B cell (primary cell): Measurements from ENCODE around the gene WFDC5. TPM values are rescaled to one million over a fixed set of nuclear protein-coding genes. Genes with fewer than 3 reads are reported as not detected.

Source experiments
- ATAC-seq: fragments of 200-7000 bp; cut with Tn5 transposase; one replicate; pipeline ENCODE4 v1.10.0; 2021; ENCODE audit warnings: low read depth, mild to moderate bottlenecking, moderate number of reproducible peaks, moderate library complexity
- CTCF ChIA-PET: fragments of 350-600 bp; sonication (Branson Sonifier 250); formaldehyde crosslinking; loops from one replicate; lab custom pipeline; 2021; ENCODE audit warnings: antibody characterized with exemption, inconsistent platforms; lab: Charles Lee
- POLR2A ChIA-PET: fragments of 350-600 bp; sonication (Branson Sonifier 250); formaldehyde crosslinking; loops from one replicate; lab custom pipeline; 2021; ENCODE audit warnings: antibody characterized with exemption; lab: Charles Lee
- DNase-seq: peaks from one replicate; pipeline ENCODE4 v3.0.0; 2013
- H2AFZ ChIP-seq: 2 replicates; pipeline ENCODE4 v1.6.1; 2012; ENCODE audit warnings: mild to moderate bottlenecking, low read depth, low read length; ENCODE audit not compliant: insufficient read depth, poor library complexity, severe bottlenecking
- H3K27ac ChIP-seq, 2 donors: 1 replicate in 1 of 2; 2 replicates in 1 of 2; pipeline ENCODE4 v1.5.1; 2012 to 2013; ENCODE audit warnings: low read length in 2 of 2, mild to moderate bottlenecking in 2 of 2, moderate library complexity in 1 of 2
- H3K27me3 ChIP-seq, 4 experiments: fragments of 200-600 bp in 1 of 4; sonication (generic) in 1 of 4; replicated peaks in 1 of 4; 1 replicate in 2 of 4; 2 replicates in 2 of 4; pipeline versions ENCODE4 v1.6.1 to v1.7.0; 2013 to 2016; ENCODE audit warnings: low read length in 3 of 4, mild to moderate bottlenecking in 2 of 4, mixed read lengths in 1 of 4, moderate library complexity in 1 of 4; ENCODE audit not compliant: insufficient read depth in 4 of 4, control insufficient read depth in 3 of 4; ENCODE audit errors: control extremely low read depth in 1 of 4
- H3K36me3 ChIP-seq, 2 experiments: replicated peaks in 1 of 2; 1 replicate in 1 of 2; 2 replicates in 1 of 2; pipeline versions ENCODE4 v1.6.1 to v1.7.1; 2013; ENCODE audit warnings: low read length in 1 of 2; ENCODE audit not compliant: insufficient read depth in 2 of 2, control insufficient read depth in 1 of 2; ENCODE audit errors: control extremely low read depth in 1 of 2, extremely low read depth in 1 of 2
- H3K4me1 ChIP-seq, 2 donors: fragments of 200-600 bp in 1 of 2; sonication (generic) in 1 of 2; 1 replicate in 1 of 2; 2 replicates in 1 of 2; pipeline versions ENCODE4 v1.5.1 to v1.6.1; 2013 to 2017; ENCODE audit warnings: low read length in 2 of 2; ENCODE audit not compliant: control insufficient read depth in 2 of 2, insufficient read depth in 2 of 2
- H3K4me2 ChIP-seq: replicated peaks from 2 replicates; pipeline ENCODE3; 2012; ENCODE audit warnings: mild to moderate bottlenecking, low read depth, low read length; ENCODE audit not compliant: poor library complexity, severe bottlenecking
- H3K4me3 ChIP-seq, 5 experiments: fragments of 200-600 bp in 1 of 5; sonication (generic) in 1 of 5; 1 replicate in 3 of 5; 2 replicates in 2 of 5; pipeline versions ENCODE4 v1.5.1 to v1.7.0; 2011 to 2016; ENCODE audit warnings: low read length in 4 of 5, mild to moderate bottlenecking in 4 of 5, low read depth in 2 of 5, control low read depth in 1 of 5, moderate library complexity in 1 of 5; ENCODE audit not compliant: insufficient read depth in 1 of 5; ENCODE audit errors: control extremely low read depth in 1 of 5, extremely low read depth in 1 of 5
- H3K79me2 ChIP-seq: fragments of 200-600 bp; sonication (generic); one replicate; pipeline ENCODE4 v1.6.0; 2016; ENCODE audit warnings: low read length; ENCODE audit not compliant: control insufficient read depth, insufficient read depth
- H3K9ac ChIP-seq: fragments of 200-600 bp; sonication (generic); 2 replicates; pipeline ENCODE4 v1.6.1; 2017; ENCODE audit warnings: mild to moderate bottlenecking, low read length, moderate library complexity
- H3K9me3 ChIP-seq, 3 donors: one replicate each; pipeline versions ENCODE4 v1.6.1 to v1.7.1; 2013; ENCODE audit warnings: low read length in 2 of 3; ENCODE audit not compliant: control insufficient read depth in 2 of 3, insufficient read depth in 1 of 3; ENCODE audit errors: control extremely low read depth in 1 of 3
- H4K20me1 ChIP-seq: 2 replicates; pipeline ENCODE4 v1.6.0; 2012; ENCODE audit warnings: mild to moderate bottlenecking, low read length; ENCODE audit not compliant: insufficient read depth, control insufficient read depth, poor library complexity, severe bottlenecking
- H3K27ac Mint-ChIP-seq: one replicate; pipeline ENCODE4 v1.8.0; 2021; ENCODE audit warnings: mixed read lengths
- H3K27me3 Mint-ChIP-seq: one replicate; pipeline ENCODE4 v1.8.0; 2021; ENCODE audit warnings: mixed read lengths
- H3K4me1 Mint-ChIP-seq: one replicate; pipeline ENCODE4 v1.8.0; 2021; ENCODE audit warnings: mixed read lengths
- H3K4me3 Mint-ChIP-seq: one replicate; pipeline ENCODE4 v1.8.0; 2021; ENCODE audit warnings: mixed read lengths
- H3K9me3 Mint-ChIP-seq: one replicate; pipeline ENCODE4 v1.8.0; 2022; ENCODE audit warnings: mixed read lengths; ENCODE audit not compliant: insufficient read depth
- EZH2 ChIP-seq: IDR thresholded peaks from 2 replicates; pipeline ENCODE4 v1.6.1; 2012; ENCODE audit warnings: borderline replicate concordance, low read depth, mild to moderate bottlenecking, moderate library complexity, low read length; ENCODE audit not compliant: insufficient read depth, poor library complexity, severe bottlenecking
- WGBS: methylation state at CpG from one replicate; pipeline ENCODE4 v1.1.5; 2013; ENCODE audit warnings: missing lambda C conversion rate; ENCODE audit not compliant: insufficient coverage; 5-methylcytosine and 5-hydroxymethylcytosine counted together
- intact Hi-C: fragments of 100-400 bp; cut with micrococcal nuclease; formaldehyde crosslinking; loops from one replicate; pipeline ENCODE4 v1.10.0; 2022
- polyA plus RNA-seq: library from polyadenylated mRNA; depleted of rRNA; stranded (reverse); fragments of >200 nt; gene quantifications from 2 replicates; pipeline ENCODE4 v1.2.3, GENCODE V29; 2012
- total RNA-seq, 2 donors: library from RNA; stranded (reverse); fragments of 120-200 nt in 1 of 2; gene quantifications; 1 replicate in 1 of 2; 2 replicates in 1 of 2; pipeline versions ENCODE4 v1.2.3 to v1.2.4, GENCODE V29; 2013 to 2022
- TF ChIP-seq, protein P1 (sequence below): fragments of 200-600 bp; IDR thresholded peaks from one replicate; pipeline ENCODE4 v1.8.0; 2022; ENCODE audit warnings: antibody characterized with exemption, mild to moderate bottlenecking

Gene WFDC5
- total and polyA plus RNA-seq, 2 donors (not counting 1 experiment from before 2014, with no cell fraction given), result not detected

DNA sequence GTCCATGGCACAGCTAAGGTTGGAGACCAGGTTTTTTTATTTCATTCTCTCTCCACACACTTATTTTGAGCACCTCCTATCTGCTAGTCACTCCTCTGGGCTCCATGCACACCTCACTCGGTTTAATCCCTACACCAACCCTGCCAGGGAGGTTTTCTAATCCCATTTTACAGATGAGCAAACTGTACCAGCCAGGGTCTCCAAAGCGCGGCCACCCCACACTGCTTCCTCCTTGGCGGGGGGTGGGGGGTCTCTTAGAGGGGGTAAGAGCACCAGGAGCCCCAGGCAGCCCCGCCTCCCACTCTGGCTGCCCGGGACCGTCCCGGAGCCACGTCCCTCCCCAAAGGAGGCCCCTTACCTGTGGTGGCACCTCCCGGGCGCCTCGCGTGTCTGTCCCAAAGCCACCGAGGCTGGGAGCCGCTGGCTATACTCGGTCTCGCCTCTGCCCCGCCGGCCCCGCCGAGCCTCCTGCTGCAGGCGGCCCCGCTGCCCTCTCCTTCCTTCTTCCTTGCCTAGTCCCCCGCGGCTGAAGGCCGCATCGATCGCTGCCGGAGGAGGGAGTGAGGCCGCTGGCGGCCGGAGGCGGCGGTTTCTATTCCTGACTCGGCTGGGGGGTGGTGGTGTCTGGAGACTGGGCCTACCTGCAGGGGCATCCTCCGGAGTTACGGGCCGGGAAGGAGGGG lies 14.3 kb downstream of the WFDC5 start, which contains the start of gene KCNS1:
Gene KCNS1 (minus strand): TSS at position 565 of the 683 bp plus-strand sequence. CDS start 1,891 bp downstream, outside the sequence.
- H3K4me1 ChIP-seq, result peaks cover 19 to 22% of the 10 kb centered on the region in 2 donors
- H3K27ac ChIP-seq, result no peak within 1 kb of the TSS
- ChIA-PET CTCF (interaction anchor here (1.0 to 1.5 kb wide), 6 partner anchors 9 to 670 kb away, joined by 3 to 11 read pairs (median 6); no protein-coding TSS in a partner anchor), POLR2A (no interaction called here)
- peaks cover 0 to 60% (median 31%) of the 10 kb centered on the region in 4 experiments for H3K27me3 ChIP-seq
- H3K9me3 ChIP-seq, result peaks cover 0 to 8% (median 0%) of the 10 kb centered on the region in 3 donors
- peak within 1 kb of the TSS; percentile 26 for H2AFZ ChIP-seq
- H3K4me1 Mint-ChIP-seq, result peaks cover 18% of the 10 kb centered on the region
- 6% methylated on average over 30 of the region's 38 CpGs for whole genome bisulfite sequencing
- TF ChIP-seq, protein P1, sequence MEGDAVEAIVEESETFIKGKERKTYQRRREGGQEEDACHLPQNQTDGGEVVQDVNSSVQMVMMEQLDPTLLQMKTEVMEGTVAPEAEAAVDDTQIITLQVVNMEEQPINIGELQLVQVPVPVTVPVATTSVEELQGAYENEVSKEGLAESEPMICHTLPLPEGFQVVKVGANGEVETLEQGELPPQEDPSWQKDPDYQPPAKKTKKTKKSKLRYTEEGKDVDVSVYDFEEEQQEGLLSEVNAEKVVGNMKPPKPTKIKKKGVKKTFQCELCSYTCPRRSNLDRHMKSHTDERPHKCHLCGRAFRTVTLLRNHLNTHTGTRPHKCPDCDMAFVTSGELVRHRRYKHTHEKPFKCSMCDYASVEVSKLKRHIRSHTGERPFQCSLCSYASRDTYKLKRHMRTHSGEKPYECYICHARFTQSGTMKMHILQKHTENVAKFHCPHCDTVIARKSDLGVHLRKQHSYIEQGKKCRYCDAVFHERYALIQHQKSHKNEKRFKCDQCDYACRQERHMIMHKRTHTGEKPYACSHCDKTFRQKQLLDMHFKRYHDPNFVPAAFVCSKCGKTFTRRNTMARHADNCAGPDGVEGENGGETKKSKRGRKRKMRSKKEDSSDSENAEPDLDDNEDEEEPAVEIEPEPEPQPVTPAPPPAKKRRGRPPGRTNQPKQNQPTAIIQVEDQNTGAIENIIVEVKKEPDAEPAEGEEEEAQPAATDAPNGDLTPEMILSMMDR, result no peak
- TF ChIP-seq EZH2, result no peak
- no peak within 1 kb of the TSS for H3K27ac Mint-ChIP-seq
- H3K79me2 ChIP-seq, result no peaks in the 10 kb centered on the region
- peak within 1 kb of the TSS; percentile 59 for H3K4me2 ChIP-seq
- intact Hi-C loops, result no loop called here
- H3K27me3 Mint-ChIP-seq, result peaks cover 57% of the 10 kb centered on the region
- H3K4me3 Mint-ChIP-seq, result peak within 1 kb of the TSS; percentile 35
- H3K36me3 ChIP-seq, result no peaks in the 10 kb centered on the region
- ATAC-seq (no peak), DNase-seq (no peak)
- peak within 1 kb of the TSS in 1 of 5 experiments; percentile 5 for H3K4me3 ChIP-seq
- H3K9me3 Mint-ChIP-seq, result no peaks in the 10 kb centered on the region
- H3K9ac ChIP-seq, result no peak within 1 kb of the TSS
- no peaks in the 10 kb centered on the region for H4K20me1 ChIP-seq
